Testis (tissue), 3 donors: ENCODE data around the gene MAP4K1. TPM values are rescaled to one million over a fixed set of nuclear protein-coding genes. Genes with fewer than 3 reads are reported as not detected.
A peak's percentile ranks its signal among the peaks of the same experiment; 100 is the strongest.

Experiments used
- DNase-seq: peaks from one replicate; pipeline ENCODE4 v3.0.0-alpha.2; 2019
- H3K27ac ChIP-seq, 2 donors: fragments of 200-600 bp; sonication (generic); one replicate each; pipeline ENCODE4 v1.5.1; 2019
- H3K27me3 ChIP-seq: fragments of 200-600 bp; sonication (generic); one replicate; pipeline ENCODE4 v1.5.1; 2019
- H3K36me3 ChIP-seq: fragments of 200-600 bp; sonication (generic); one replicate; pipeline ENCODE4 v1.5.1; 2017; ENCODE audit warnings: low read depth; ENCODE audit errors: missing control alignments
- H3K4me1 ChIP-seq: fragments of 200-600 bp; sonication (generic); one replicate; pipeline ENCODE4 v1.5.1; 2019
- H3K4me3 ChIP-seq, 2 donors: fragments of 200-600 bp; sonication (generic); one replicate each; pipeline ENCODE4 v1.5.1; 2017 to 2019
- H3K9me3 ChIP-seq: fragments of 200-600 bp; sonication (generic); one replicate; pipeline ENCODE4 v1.5.1; 2017
- POLR2A ChIP-seq: fragments of 450-650 bp; IDR thresholded peaks from one replicate; pipeline ENCODE4 v1.6.1; 2017; ENCODE audit warnings: antibody characterized with exemption, mild to moderate bottlenecking, moderate library complexity
- WGBS, 2 donors: methylation state at CpG; one replicate each; pipeline ENCODE4 v1.1.5; 2018; 5-methylcytosine and 5-hydroxymethylcytosine counted together
- intact Hi-C: fragments of 100-400 bp; cut with DNase I; formaldehyde crosslinking; loops from one replicate; pipeline ENCODE4 v1.15.1; 2023; ENCODE audit warnings: low total_unique reads
- polyA plus RNA-seq: library from polyadenylated mRNA; stranded (reverse); fragments of 350-450 nt; fragmentation: Illumina TruSeq; extraction: RNeasy Lipid Tissue Mini Kit (QIAGEN cat#74804); gene quantifications from one replicate; pipeline ENCODE4 v1.2.3, GENCODE V29; 2014; ENCODE audit warnings: low read depth, low replicate concordance; ENCODE audit not compliant: insufficient read depth
- total RNA-seq, 2 donors: library from RNA; depleted of rRNA; stranded (reverse); fragments of >200 nt; gene quantifications; one replicate each; pipeline ENCODE4 v1.2.3, GENCODE V29; 2016
- TF ChIP-seq, protein P1 (sequence below), 3 experiments: fragments of 450-650 bp in 2 of 3; fragments of 200-600 bp in 1 of 3; sonication (generic) in 1 of 3; IDR thresholded peaks; one replicate each; pipeline ENCODE4 v1.5.1; 2016 to 2019; ENCODE audit warnings: antibody characterized with exemption in 3 of 3, mild to moderate bottlenecking in 2 of 3, moderate library complexity in 1 of 3

Gene MAP4K1
- total and polyA plus RNA-seq, 3 donors from 2014 or later = 2.8 to 9.9 (median 8.3) TPM

DNA sequence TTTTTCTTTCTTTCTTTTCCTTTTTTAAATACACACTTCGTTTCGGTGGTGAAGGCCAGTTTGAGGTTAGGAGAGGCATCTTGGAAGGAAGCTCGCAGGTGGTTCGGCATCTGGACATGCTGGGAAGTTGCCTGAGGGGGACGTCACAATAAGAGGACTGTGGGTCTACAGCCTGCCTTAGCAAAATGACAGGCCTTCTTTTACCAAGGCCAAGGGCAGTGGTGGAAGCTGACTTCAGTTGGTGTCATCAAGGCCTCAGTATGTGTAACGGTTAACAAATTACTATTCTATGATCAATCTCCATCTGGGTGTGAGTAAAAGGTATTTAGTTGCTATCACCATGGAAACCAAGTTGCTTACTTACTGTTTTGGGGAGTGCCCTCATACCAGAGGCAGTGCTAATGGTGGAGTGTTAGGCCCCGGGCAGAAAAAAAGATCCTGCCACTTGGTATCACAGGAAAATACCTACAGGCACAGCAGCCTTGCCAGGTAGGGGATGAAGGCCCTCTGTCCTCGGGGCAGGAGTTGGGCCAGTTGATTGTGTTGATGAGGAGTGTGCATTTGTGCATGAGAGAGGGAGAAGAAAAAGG, 40.0 kb upstream of the MAP4K1 start:
- Histone ChIP-seq H3K27me3 (no peaks in the 10 kb centered on the region), H3K4me3 (no peak overlapping the region), H3K9me3 (no peaks in the 10 kb centered on the region), H3K27ac (peak overlapping the region; percentile 83 to 89), H3K36me3 (no peaks in the 10 kb centered on the region), H3K4me1 (peaks cover 79% of the 10 kb centered on the region)
- intact Hi-C loops = loop anchor here (10.0 kb wide), 1 partner anchor 67 kb away; no protein-coding TSS in a partner anchor
- 41 to 64% methylated on average over 8 of the region's 8 CpGs for WGBS, 2 donors
- no peak for DNase-seq
- no peak for TF ChIP-seq POLR2A
- TF ChIP-seq, protein P1, sequence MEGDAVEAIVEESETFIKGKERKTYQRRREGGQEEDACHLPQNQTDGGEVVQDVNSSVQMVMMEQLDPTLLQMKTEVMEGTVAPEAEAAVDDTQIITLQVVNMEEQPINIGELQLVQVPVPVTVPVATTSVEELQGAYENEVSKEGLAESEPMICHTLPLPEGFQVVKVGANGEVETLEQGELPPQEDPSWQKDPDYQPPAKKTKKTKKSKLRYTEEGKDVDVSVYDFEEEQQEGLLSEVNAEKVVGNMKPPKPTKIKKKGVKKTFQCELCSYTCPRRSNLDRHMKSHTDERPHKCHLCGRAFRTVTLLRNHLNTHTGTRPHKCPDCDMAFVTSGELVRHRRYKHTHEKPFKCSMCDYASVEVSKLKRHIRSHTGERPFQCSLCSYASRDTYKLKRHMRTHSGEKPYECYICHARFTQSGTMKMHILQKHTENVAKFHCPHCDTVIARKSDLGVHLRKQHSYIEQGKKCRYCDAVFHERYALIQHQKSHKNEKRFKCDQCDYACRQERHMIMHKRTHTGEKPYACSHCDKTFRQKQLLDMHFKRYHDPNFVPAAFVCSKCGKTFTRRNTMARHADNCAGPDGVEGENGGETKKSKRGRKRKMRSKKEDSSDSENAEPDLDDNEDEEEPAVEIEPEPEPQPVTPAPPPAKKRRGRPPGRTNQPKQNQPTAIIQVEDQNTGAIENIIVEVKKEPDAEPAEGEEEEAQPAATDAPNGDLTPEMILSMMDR (IDR thresholded peaks at IDR 0.05) = no peak

GRCh38 chr19:38656171-38656981, 38.6 kb upstream of the MAP4K1 start:
- Histone ChIP-seq H3K4me1 (peaks cover 81% of the 10 kb centered on the region), H3K27ac (peak overlapping the region in 1 of 2 donors; percentile 89), H3K27me3 (no peaks in the 10 kb centered on the region), H3K9me3 (no peaks in the 10 kb centered on the region), H3K4me3 (no peak overlapping the region), H3K36me3 (no peaks in the 10 kb centered on the region)
- WGBS, 2 donors = 70 to 82% methylated on average over 7 of the region's 7 CpGs
- DNase-seq = no peak
- no peak for TF ChIP-seq POLR2A
- TF ChIP-seq, protein P1 (IDR thresholded peaks at IDR 0.05) = no peak
- intact Hi-C loops = loop anchor here (10.0 kb wide), 1 partner anchor 68 kb away; no protein-coding TSS in a partner anchor

- Histone ChIP-seq H3K27me3 (no peaks in the 10 kb centered on the region), H3K4me3 (no peak overlapping the region), H3K36me3 (no peaks in the 10 kb centered on the region), H3K4me1 (peaks cover 82% of the 10 kb centered on the region), H3K9me3 (no peaks in the 10 kb centered on the region), H3K27ac (peak overlapping the region in 1 of 2 donors; percentile 28)
- intact Hi-C loops = loop anchor here (10.0 kb wide), 1 partner anchor 70 kb away; no protein-coding TSS in a partner anchor
- 75% methylated on average over 5 of the region's 5 CpGs for WGBS, 2 donors
- DNase-seq = no peak
- TF ChIP-seq POLR2A = no peak
- TF ChIP-seq, protein P1 (IDR thresholded peaks at IDR 0.05) = no peak
Observed at GRCh38 chr19:38655148-38655824, 37.5 kb upstream of the MAP4K1 start.

DNA sequence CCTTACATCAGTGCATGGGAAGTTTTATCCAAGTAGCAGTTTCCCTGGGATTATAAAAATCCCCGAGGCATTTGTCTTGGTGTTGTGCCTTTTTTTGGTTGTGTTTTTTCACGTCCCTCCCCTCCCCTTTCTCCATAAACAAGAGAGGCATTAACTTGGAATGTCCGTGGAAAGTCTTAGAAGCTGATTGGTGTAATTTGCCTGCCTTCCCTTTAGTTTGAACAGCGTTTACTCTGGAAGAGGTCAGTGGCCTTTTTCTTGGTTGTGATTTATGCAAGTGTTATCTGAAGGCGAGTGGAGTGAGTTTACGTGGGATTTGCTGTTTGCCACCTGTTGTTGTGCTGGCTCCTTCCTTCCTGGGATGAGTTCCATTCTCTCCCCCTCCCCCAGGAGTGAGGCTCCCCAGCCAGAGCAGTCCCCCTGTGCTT, 36.9 kb upstream of the MAP4K1 start:
- intact Hi-C loops = loop anchor here (10.0 kb wide), 1 partner anchor 70 kb away; no protein-coding TSS in a partner anchor
- TF ChIP-seq POLR2A = no peak
- TF ChIP-seq, protein P1 (IDR thresholded peaks at IDR 0.05) = no peak
- 47 to 62% methylated on average over 6 of the region's 6 CpGs for WGBS, 2 donors
- Histone ChIP-seq H3K4me1 (peaks cover 82% of the 10 kb centered on the region), H3K27ac (peak overlapping the region in 1 of 2 donors; percentile 28), H3K4me3 (no peak overlapping the region), H3K9me3 (no peaks in the 10 kb centered on the region), H3K36me3 (no peaks in the 10 kb centered on the region), H3K27me3 (no peaks in the 10 kb centered on the region)
- no peak for DNase-seq
